Measurements from ENCODE around the gene CYB561.

DNA sequence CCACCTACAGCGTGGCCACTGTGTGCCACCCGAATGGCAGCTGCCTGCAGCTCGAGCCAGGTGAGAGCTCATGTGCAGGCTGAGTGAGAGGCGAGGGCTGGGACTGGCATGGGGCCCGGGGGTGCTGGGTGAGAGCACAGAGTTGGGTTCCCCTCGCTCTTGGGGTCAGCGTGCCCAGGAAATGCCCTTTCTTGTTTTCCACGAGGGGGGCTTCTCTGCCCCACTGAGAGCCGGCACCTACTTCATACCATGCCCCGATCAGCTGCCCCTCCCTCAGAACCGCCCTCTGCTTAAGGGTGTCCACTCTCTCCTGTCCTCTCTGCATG, 40.9 kb upstream of the CYB561 start:
- TF ChIP-seq CTCF (IDR thresholded peaks at IDR 0.05) (no peak), POLR2A (IDR thresholded peaks at IDR 0.05) (no peak)

Measured in lower leg skin (tissue), 3 donors.